Adipocyte (in vitro differentiated cells): ENCODE data around the gene SUGCT.
"Not testable (repeated sequence)": the region's sequence is repeated elsewhere in the genome, so short reads cannot be mapped to it uniquely, and the experiment has no call there.

ENCODE experiments used
- DNase-seq: peaks from one replicate; pipeline ENCODE4 v3.0.0-alpha.2; 2015; ENCODE audit warnings: low read depth
- H3K27me3 ChIP-seq: replicated peaks from 2 replicates; pipeline ENCODE4 v1.7.0; 2013; ENCODE audit warnings: mild to moderate bottlenecking, low read length, moderate library complexity; ENCODE audit not compliant: control insufficient read depth, insufficient read depth
- H3K36me3 ChIP-seq: 2 replicates; pipeline ENCODE4 v1.7.0; 2013; ENCODE audit warnings: low read length, mild to moderate bottlenecking, moderate library complexity; ENCODE audit not compliant: control insufficient read depth, insufficient read depth, severe bottlenecking
- H3K4me1 ChIP-seq: 2 replicates; pipeline ENCODE4 v1.7.0; 2013; ENCODE audit warnings: mild to moderate bottlenecking, low read length, moderate library complexity; ENCODE audit not compliant: control insufficient read depth, insufficient read depth
- H3K4me3 ChIP-seq: 2 replicates; pipeline ENCODE4 v1.7.0; 2013; ENCODE audit warnings: mild to moderate bottlenecking, low read length, moderate library complexity
- H3K9ac ChIP-seq: 2 replicates; pipeline ENCODE4 v1.7.0; 2013; ENCODE audit warnings: mild to moderate bottlenecking, low read length, moderate library complexity
- H3K9me3 ChIP-seq: 2 replicates; pipeline ENCODE4 v1.7.0; 2013; ENCODE audit warnings: mild to moderate bottlenecking, low read length, moderate library complexity; ENCODE audit not compliant: control insufficient read depth

SUGCT gene

GRCh38 chr7:40173121-40173520, 38.3 kb downstream of the SUGCT start:
- H3K27me3 ChIP-seq, H3K9ac ChIP-seq, H3K4me3 ChIP-seq, H3K4me1 ChIP-seq, H3K36me3 ChIP-seq, H3K9me3 ChIP-seq, DNase-seq: not testable (repeated sequence)

GRCh38 chr7:40175256-40175655, 40.5 kb downstream of the SUGCT start:
- H3K9me3 ChIP-seq, H3K9ac ChIP-seq, H3K36me3 ChIP-seq, H3K4me3 ChIP-seq, H3K27me3 ChIP-seq, H3K4me1 ChIP-seq, DNase-seq: not testable (repeated sequence)

- no peaks in the 10 kb centered on the region for H3K27me3 ChIP-seq
- no peaks in the 10 kb centered on the region for H3K4me1 ChIP-seq
- peak; percentile 57 for DNase-seq
- no peak overlapping the region for H3K9ac ChIP-seq
- H3K9me3 ChIP-seq, result no peaks in the 10 kb centered on the region
- H3K4me3 ChIP-seq, result no peak overlapping the region
- no peaks in the 10 kb centered on the region for H3K36me3 ChIP-seq
These were observed 41.1 kb downstream of the SUGCT start for GRCh38 chr7:40175725-40176510.

GRCh38 chr7:40177071-40177470, 42.3 kb downstream of the SUGCT start:
- H3K4me1 ChIP-seq, result no peaks in the 10 kb centered on the region
- no peaks in the 10 kb centered on the region for H3K36me3 ChIP-seq
- H3K9ac ChIP-seq, result no peak overlapping the region
- H3K27me3 ChIP-seq, result no peaks in the 10 kb centered on the region
- H3K4me3 ChIP-seq, result no peak overlapping the region
- no peak for DNase-seq
- H3K9me3 ChIP-seq, result no peaks in the 10 kb centered on the region

- no peak for DNase-seq
- H3K4me1 ChIP-seq, result no peaks in the 10 kb centered on the region
- H3K4me3 ChIP-seq, result no peak overlapping the region
These were observed 47.6 kb downstream of the SUGCT start for GRCh38 chr7:40182452-40182851.

GRCh38 chr7:40186586-40186985, 51.8 kb downstream of the SUGCT start:
- H3K9ac ChIP-seq, result no peak overlapping the region
- H3K4me1 ChIP-seq, result no peaks in the 10 kb centered on the region
- H3K4me3 ChIP-seq, result no peak overlapping the region
- no peaks in the 10 kb centered on the region for H3K36me3 ChIP-seq
- no peaks in the 10 kb centered on the region for H3K27me3 ChIP-seq
- H3K9me3 ChIP-seq, result no peaks in the 10 kb centered on the region
- DNase-seq, result no peak

More at GRCh38 chr7:40182452-40182851, 47.6 kb downstream of the SUGCT start:
- no peaks in the 10 kb centered on the region for H3K9me3 ChIP-seq
- no peaks in the 10 kb centered on the region for H3K36me3 ChIP-seq
- no peak overlapping the region for H3K9ac ChIP-seq
- no peaks in the 10 kb centered on the region for H3K27me3 ChIP-seq

- no peak overlapping the region for H3K4me3 ChIP-seq
- no peaks in the 10 kb centered on the region for H3K9me3 ChIP-seq
- no peaks in the 10 kb centered on the region for H3K27me3 ChIP-seq
- H3K9ac ChIP-seq, result no peak overlapping the region
- H3K36me3 ChIP-seq, result no peaks in the 10 kb centered on the region
- peak; percentile 92 for DNase-seq
- H3K4me1 ChIP-seq, result peaks cover 13% of the 10 kb centered on the region
These were observed 57.2 kb downstream of the SUGCT start for GRCh38 chr7:40192036-40192435.

GRCh38 chr7:40194745-40195144, 59.9 kb downstream of the SUGCT start:
- Histone ChIP-seq H3K9ac (peak overlapping the region; percentile 43), H3K4me1 (peaks cover 25% of the 10 kb centered on the region), H3K36me3 (no peaks in the 10 kb centered on the region), H3K27me3 (no peaks in the 10 kb centered on the region), H3K4me3 (no peak overlapping the region), H3K9me3 (no peaks in the 10 kb centered on the region)
- DNase-seq, result peak; percentile 81

GRCh38 chr7:40197527-40197926, 62.7 kb downstream of the SUGCT start:
- H3K4me1 ChIP-seq, result peaks cover 36% of the 10 kb centered on the region

GRCh38 chr7:40199076-40199802, 64.4 kb downstream of the SUGCT start:
- Histone ChIP-seq H3K4me3 (no peak overlapping the region), H3K36me3 (no peaks in the 10 kb centered on the region), H3K27me3 (no peaks in the 10 kb centered on the region), H3K4me1 (peaks cover 34% of the 10 kb centered on the region), H3K9me3 (no peaks in the 10 kb centered on the region), H3K9ac (peak overlapping the region; percentile 74)
- peak; percentile 90 for DNase-seq

More at GRCh38 chr7:40197527-40197926, 62.7 kb downstream of the SUGCT start:
- Histone ChIP-seq H3K27me3 (no peaks in the 10 kb centered on the region), H3K4me3 (no peak overlapping the region), H3K9me3 (no peaks in the 10 kb centered on the region), H3K36me3 (no peaks in the 10 kb centered on the region), H3K9ac (no peak overlapping the region)
- DNase-seq, result no peak

- Histone ChIP-seq H3K9me3 (no peaks in the 10 kb centered on the region), H3K36me3 (no peaks in the 10 kb centered on the region), H3K9ac (peak overlapping the region; percentile 74), H3K27me3 (no peaks in the 10 kb centered on the region), H3K4me1 (peaks cover 31% of the 10 kb centered on the region), H3K4me3 (peak overlapping the region; percentile 29)
- peak; percentile 89 for DNase-seq
These were observed 66.0 kb downstream of the SUGCT start for GRCh38 chr7:40200791-40201190.
